ENCODE results near the gene DRC7. TPM values are rescaled to one million over a fixed set of nuclear protein-coding genes. Genes with fewer than 3 reads are reported as not detected.

DRC7 gene
- total and polyA plus RNA-seq, 9 of the 15 experiments (the other 6 are each of a cell fraction or from before 2014, with no cell fraction given) = 0.04 to 0.33 (median 0.12) TPM; not detected in 3

DNA sequence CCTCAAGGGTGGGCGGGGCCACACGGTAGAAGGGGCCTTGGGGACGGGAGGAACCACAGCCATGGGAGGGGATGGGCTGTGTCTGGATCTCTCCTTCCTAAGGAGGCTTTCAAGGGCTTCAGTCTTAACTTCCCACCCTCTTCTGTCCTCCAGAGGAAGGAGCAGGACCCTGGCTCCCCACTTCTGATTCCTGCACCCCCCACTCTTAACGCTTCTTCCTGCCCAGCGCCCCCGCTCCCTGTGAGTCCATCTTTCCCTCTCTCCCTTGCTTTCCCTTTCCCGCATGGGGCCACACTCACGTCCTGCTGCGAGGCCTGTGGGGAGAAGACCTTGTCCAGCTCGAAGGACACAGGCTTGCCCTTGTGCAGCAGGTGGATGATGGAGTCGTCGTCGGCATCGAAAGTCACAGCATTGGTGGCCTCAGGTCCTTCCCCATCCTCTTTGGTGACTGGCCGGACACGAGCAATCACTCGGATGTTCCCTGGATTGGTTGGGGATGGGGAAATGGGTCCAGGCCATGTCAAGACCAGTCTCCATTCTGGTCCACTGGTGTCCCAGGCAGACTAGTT is 70.6 kb downstream of the DRC7 start (continued):
- TF ChIP-seq, protein P1, sequence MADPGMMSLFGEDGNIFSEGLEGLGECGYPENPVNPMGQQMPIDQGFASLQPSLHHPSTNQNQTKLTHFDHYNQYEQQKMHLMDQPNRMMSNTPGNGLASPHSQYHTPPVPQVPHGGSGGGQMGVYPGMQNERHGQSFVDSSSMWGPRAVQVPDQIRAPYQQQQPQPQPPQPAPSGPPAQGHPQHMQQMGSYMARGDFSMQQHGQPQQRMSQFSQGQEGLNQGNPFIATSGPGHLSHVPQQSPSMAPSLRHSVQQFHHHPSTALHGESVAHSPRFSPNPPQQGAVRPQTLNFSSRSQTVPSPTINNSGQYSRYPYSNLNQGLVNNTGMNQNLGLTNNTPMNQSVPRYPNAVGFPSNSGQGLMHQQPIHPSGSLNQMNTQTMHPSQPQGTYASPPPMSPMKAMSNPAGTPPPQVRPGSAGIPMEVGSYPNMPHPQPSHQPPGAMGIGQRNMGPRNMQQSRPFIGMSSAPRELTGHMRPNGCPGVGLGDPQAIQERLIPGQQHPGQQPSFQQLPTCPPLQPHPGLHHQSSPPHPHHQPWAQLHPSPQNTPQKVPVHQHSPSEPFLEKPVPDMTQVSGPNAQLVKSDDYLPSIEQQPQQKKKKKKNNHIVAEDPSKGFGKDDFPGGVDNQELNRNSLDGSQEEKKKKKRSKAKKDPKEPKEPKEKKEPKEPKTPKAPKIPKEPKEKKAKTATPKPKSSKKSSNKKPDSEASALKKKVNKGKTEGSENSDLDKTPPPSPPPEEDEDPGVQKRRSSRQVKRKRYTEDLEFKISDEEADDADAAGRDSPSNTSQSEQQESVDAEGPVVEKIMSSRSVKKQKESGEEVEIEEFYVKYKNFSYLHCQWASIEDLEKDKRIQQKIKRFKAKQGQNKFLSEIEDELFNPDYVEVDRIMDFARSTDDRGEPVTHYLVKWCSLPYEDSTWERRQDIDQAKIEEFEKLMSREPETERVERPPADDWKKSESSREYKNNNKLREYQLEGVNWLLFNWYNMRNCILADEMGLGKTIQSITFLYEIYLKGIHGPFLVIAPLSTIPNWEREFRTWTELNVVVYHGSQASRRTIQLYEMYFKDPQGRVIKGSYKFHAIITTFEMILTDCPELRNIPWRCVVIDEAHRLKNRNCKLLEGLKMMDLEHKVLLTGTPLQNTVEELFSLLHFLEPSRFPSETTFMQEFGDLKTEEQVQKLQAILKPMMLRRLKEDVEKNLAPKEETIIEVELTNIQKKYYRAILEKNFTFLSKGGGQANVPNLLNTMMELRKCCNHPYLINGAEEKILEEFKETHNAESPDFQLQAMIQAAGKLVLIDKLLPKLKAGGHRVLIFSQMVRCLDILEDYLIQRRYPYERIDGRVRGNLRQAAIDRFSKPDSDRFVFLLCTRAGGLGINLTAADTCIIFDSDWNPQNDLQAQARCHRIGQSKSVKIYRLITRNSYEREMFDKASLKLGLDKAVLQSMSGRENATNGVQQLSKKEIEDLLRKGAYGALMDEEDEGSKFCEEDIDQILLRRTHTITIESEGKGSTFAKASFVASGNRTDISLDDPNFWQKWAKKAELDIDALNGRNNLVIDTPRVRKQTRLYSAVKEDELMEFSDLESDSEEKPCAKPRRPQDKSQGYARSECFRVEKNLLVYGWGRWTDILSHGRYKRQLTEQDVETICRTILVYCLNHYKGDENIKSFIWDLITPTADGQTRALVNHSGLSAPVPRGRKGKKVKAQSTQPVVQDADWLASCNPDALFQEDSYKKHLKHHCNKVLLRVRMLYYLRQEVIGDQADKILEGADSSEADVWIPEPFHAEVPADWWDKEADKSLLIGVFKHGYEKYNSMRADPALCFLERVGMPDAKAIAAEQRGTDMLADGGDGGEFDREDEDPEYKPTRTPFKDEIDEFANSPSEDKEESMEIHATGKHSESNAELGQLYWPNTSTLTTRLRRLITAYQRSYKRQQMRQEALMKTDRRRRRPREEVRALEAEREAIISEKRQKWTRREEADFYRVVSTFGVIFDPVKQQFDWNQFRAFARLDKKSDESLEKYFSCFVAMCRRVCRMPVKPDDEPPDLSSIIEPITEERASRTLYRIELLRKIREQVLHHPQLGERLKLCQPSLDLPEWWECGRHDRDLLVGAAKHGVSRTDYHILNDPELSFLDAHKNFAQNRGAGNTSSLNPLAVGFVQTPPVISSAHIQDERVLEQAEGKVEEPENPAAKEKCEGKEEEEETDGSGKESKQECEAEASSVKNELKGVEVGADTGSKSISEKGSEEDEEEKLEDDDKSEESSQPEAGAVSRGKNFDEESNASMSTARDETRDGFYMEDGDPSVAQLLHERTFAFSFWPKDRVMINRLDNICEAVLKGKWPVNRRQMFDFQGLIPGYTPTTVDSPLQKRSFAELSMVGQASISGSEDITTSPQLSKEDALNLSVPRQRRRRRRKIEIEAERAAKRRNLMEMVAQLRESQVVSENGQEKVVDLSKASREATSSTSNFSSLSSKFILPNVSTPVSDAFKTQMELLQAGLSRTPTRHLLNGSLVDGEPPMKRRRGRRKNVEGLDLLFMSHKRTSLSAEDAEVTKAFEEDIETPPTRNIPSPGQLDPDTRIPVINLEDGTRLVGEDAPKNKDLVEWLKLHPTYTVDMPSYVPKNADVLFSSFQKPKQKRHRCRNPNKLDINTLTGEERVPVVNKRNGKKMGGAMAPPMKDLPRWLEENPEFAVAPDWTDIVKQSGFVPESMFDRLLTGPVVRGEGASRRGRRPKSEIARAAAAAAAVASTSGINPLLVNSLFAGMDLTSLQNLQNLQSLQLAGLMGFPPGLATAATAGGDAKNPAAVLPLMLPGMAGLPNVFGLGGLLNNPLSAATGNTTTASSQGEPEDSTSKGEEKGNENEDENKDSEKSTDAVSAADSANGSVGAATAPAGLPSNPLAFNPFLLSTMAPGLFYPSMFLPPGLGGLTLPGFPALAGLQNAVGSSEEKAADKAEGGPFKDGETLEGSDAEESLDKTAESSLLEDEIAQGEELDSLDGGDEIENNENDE (IDR thresholded peaks at IDR 0.05; ENCODE audit: low read depth, low read length) = no peak
- TF ChIP-seq FOXK2 (conservative IDR thresholded peaks at IDR 0.05 in 1 of 2, IDR thresholded peaks at IDR 0.05 in 1 of 2; ENCODE audit: low read depth in 2 of 2) (peak in 1 of 2 experiments; percentile 79; a peak in 1 of 4 replicates), HMG20A (CRISPR knock-in tag; conservative IDR thresholded peaks at IDR 0.05) (no peak), ATF7 (IDR thresholded peaks at IDR 0.05) (peak; percentile 86), MXI1 (IDR thresholded peaks at IDR 0.05; ENCODE audit: low read depth, low read length) (no peak), POLR2A (conservative IDR thresholded peaks at IDR 0.05) (peak; percentile 46)
- TF ChIP-seq, protein P2, sequence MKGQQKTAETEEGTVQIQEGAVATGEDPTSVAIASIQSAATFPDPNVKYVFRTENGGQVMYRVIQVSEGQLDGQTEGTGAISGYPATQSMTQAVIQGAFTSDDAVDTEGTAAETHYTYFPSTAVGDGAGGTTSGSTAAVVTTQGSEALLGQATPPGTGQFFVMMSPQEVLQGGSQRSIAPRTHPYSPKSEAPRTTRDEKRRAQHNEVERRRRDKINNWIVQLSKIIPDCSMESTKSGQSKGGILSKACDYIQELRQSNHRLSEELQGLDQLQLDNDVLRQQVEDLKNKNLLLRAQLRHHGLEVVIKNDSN (CRISPR knock-in tag; IDR thresholded peaks at IDR 0.05) = peak; percentile 28; the same call in 1 of the 2 replicates
- TF ChIP-seq, protein P3, sequence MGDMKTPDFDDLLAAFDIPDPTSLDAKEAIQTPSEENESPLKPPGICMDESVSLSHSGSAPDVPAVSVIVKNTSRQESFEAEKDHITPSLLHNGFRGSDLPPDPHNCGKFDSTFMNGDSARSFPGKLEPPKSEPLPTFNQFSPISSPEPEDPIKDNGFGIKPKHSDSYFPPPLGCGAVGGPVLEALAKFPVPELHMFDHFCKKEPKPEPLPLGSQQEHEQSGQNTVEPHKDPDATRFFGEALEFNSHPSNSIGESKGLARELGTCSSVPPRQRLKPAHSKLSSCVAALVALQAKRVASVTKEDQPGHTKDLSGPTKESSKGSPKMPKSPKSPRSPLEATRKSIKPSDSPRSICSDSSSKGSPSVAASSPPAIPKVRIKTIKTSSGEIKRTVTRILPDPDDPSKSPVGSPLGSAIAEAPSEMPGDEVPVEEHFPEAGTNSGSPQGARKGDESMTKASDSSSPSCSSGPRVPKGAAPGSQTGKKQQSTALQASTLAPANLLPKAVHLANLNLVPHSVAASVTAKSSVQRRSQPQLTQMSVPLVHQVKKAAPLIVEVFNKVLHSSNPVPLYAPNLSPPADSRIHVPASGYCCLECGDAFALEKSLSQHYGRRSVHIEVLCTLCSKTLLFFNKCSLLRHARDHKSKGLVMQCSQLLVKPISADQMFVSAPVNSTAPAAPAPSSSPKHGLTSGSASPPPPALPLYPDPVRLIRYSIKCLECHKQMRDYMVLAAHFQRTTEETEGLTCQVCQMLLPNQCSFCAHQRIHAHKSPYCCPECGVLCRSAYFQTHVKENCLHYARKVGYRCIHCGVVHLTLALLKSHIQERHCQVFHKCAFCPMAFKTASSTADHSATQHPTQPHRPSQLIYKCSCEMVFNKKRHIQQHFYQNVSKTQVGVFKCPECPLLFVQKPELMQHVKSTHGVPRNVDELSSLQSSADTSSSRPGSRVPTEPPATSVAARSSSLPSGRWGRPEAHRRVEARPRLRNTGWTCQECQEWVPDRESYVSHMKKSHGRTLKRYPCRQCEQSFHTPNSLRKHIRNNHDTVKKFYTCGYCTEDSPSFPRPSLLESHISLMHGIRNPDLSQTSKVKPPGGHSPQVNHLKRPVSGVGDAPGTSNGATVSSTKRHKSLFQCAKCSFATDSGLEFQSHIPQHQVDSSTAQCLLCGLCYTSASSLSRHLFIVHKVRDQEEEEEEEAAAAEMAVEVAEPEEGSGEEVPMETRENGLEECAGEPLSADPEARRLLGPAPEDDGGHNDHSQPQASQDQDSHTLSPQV (IDR thresholded peaks at IDR 0.05) = no peak
- TF ChIP-seq, protein P4, sequence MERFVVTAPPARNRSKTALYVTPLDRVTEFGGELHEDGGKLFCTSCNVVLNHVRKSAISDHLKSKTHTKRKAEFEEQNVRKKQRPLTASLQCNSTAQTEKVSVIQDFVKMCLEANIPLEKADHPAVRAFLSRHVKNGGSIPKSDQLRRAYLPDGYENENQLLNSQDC (CRISPR knock-in tag; IDR thresholded peaks at IDR 0.05) = no peak
- TF ChIP-seq, protein P5, sequence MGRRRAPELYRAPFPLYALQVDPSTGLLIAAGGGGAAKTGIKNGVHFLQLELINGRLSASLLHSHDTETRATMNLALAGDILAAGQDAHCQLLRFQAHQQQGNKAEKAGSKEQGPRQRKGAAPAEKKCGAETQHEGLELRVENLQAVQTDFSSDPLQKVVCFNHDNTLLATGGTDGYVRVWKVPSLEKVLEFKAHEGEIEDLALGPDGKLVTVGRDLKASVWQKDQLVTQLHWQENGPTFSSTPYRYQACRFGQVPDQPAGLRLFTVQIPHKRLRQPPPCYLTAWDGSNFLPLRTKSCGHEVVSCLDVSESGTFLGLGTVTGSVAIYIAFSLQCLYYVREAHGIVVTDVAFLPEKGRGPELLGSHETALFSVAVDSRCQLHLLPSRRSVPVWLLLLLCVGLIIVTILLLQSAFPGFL (CRISPR knock-in tag; IDR thresholded peaks at IDR 0.05) = no peak
